ENCODE results near the gene NEDD9.

The NEDD9 gene

DNA sequence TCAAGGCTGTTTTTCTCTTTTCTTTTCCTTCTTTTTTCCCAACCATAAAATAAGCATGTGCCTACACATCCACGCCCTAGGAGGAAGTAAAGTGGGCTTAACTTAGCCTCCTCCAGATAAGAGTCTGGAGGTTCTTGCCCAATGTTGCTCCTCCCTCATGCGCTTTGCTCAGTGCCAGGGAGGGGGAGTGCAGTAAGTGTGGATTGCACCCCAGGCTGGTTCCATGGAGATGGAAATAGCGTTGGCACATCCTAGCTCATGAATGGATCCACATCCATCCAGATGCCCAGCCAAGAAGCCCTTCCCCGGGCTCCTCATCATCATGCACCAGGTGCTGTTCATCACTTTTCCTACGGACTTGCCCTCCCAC is 58.2 kb downstream of the NEDD9 start:
- TF ChIP-seq CREB1 (IDR thresholded peaks at IDR 0.05; ENCODE audit: low read depth) (no peak), TCF12 (IDR thresholded peaks at IDR 0.05; ENCODE audit: low read depth) (no peak), TEAD4 (IDR thresholded peaks at IDR 0.05) (no peak)

DNA sequence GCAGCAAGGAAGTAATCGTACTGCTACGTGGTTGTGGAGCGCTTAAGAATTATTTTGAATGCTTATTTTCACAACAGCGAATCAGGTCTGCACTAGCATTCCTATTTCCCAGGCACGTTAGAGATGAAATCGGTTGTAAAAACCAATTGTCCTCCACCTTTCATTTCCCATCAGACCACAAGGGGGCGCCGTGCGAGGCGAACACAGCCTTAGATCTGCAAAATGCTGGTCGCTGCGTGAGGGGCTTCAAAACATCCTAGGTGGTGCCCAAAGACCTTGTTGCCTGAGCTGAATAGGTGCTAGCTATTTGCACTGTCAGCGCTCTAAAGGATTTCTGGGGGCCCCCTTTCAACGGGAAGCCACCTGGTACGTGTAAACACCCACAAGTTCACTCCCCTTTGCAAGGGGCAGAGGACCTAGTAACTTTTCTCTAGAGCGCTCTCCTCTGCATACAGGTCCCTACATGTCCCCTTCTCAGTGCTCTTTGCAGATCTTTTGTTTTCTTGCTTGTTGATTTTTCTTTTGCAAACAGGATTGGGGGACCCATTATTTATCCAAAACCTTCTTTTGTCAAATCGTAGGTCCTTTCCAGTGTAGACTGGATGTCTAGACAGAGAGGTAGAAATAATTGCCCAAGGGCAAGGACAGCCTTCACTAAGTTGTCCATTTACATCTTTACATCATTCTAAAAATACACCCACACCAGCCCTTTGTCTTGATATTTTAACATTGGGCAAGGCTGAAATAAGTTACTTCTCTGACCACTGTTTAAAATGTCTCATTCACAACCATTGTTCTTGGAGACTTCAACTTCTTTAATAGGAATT is 59.8 kb downstream of the NEDD9 start:
- peak; percentile 77 for TF ChIP-seq RAD21 (IDR thresholded peaks at IDR 0.05; ENCODE audit: low read depth)
- no peak for TF ChIP-seq TEAD4 (IDR thresholded peaks at IDR 0.05)
- TF ChIP-seq, protein P1, sequence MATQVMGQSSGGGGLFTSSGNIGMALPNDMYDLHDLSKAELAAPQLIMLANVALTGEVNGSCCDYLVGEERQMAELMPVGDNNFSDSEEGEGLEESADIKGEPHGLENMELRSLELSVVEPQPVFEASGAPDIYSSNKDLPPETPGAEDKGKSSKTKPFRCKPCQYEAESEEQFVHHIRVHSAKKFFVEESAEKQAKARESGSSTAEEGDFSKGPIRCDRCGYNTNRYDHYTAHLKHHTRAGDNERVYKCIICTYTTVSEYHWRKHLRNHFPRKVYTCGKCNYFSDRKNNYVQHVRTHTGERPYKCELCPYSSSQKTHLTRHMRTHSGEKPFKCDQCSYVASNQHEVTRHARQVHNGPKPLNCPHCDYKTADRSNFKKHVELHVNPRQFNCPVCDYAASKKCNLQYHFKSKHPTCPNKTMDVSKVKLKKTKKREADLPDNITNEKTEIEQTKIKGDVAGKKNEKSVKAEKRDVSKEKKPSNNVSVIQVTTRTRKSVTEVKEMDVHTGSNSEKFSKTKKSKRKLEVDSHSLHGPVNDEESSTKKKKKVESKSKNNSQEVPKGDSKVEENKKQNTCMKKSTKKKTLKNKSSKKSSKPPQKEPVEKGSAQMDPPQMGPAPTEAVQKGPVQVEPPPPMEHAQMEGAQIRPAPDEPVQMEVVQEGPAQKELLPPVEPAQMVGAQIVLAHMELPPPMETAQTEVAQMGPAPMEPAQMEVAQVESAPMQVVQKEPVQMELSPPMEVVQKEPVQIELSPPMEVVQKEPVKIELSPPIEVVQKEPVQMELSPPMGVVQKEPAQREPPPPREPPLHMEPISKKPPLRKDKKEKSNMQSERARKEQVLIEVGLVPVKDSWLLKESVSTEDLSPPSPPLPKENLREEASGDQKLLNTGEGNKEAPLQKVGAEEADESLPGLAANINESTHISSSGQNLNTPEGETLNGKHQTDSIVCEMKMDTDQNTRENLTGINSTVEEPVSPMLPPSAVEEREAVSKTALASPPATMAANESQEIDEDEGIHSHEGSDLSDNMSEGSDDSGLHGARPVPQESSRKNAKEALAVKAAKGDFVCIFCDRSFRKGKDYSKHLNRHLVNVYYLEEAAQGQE (IDR thresholded peaks at IDR 0.05; ENCODE audit: low read depth): no peak

DNA sequence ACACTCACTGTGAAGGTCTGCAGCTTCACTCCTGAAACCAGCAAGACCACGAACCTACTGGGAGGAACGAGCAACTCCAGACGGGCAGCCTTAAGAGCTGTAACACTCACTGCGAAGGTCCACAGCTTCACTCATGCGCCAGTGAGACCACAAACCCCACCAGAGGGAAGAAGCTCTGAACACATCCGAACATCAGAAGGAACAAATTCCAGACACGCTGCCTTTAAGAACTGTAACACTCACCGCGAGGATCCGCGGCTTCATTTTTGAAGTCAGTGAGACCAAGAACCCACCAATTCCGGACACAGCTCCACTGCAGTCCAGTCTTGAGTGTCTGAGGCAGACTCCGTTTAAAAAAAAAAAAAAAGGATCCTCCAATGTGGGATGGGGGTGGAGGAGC is 60.5 kb downstream of the NEDD9 start:
- TF ChIP-seq CEBPB (IDR thresholded peaks at IDR 0.05) (no peak), CREB1 (IDR thresholded peaks at IDR 0.05; ENCODE audit: low read depth) (no peak)

DNA sequence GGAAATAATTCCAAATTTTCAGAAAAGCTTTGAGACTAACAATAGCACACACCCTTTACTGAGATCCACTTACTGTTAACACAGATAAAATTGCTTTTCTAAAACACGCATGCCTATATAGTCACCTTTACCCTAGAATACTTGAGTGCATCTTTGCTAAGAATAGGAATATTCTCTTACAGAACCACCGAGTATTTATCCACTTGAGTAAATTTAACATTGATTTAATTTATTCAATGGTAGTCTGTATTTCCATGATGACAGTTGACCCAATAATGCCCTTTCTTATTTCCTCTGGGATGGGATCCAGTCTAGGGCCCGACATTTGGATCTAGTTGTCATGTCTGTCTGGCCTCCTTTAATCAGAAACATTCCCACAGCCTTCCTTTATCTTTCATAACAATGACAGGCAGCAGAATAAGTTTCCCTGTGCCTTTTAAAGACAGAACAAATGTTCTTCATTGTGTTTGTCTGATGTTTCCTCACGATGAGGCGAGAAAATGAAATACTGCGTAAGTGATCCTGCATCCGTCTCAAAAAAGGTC is 64.3 kb downstream of the NEDD9 start:
- TF ChIP-seq TAF1 (IDR thresholded peaks at IDR 0.05; ENCODE audit: low read depth) (no peak), TCF12 (IDR thresholded peaks at IDR 0.05; ENCODE audit: low read depth) (no peak), FOXM1 (IDR thresholded peaks at IDR 0.05; ENCODE audit: borderline replicate concordance, low read depth) (no peak), EP300 (IDR thresholded peaks at IDR 0.05; ENCODE audit: borderline replicate concordance) (no peak), YY1 (IDR thresholded peaks at IDR 0.05; ENCODE audit: low read depth) (no peak), EGR1 (IDR thresholded peaks at IDR 0.05) (no peak), ZBTB7A (IDR thresholded peaks at IDR 0.05; ENCODE audit: low read depth) (no peak), CEBPB (IDR thresholded peaks at IDR 0.05) (no peak), RAD21 (IDR thresholded peaks at IDR 0.05; ENCODE audit: low read depth) (no peak), CREB1 (IDR thresholded peaks at IDR 0.05; ENCODE audit: low read depth) (no peak), TEAD4 (IDR thresholded peaks at IDR 0.05) (no peak), NFIC (IDR thresholded peaks at IDR 0.05) (no peak)
- TF ChIP-seq, protein P2, sequence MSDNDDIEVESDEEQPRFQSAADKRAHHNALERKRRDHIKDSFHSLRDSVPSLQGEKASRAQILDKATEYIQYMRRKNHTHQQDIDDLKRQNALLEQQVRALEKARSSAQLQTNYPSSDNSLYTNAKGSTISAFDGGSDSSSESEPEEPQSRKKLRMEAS (IDR thresholded peaks at IDR 0.05): no peak
- TF ChIP-seq, protein P3, sequence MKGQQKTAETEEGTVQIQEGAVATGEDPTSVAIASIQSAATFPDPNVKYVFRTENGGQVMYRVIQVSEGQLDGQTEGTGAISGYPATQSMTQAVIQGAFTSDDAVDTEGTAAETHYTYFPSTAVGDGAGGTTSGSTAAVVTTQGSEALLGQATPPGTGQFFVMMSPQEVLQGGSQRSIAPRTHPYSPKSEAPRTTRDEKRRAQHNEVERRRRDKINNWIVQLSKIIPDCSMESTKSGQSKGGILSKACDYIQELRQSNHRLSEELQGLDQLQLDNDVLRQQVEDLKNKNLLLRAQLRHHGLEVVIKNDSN (IDR thresholded peaks at IDR 0.05): no peak
- TF ChIP-seq, protein P1 (IDR thresholded peaks at IDR 0.05; ENCODE audit: low read depth): no peak

DNA sequence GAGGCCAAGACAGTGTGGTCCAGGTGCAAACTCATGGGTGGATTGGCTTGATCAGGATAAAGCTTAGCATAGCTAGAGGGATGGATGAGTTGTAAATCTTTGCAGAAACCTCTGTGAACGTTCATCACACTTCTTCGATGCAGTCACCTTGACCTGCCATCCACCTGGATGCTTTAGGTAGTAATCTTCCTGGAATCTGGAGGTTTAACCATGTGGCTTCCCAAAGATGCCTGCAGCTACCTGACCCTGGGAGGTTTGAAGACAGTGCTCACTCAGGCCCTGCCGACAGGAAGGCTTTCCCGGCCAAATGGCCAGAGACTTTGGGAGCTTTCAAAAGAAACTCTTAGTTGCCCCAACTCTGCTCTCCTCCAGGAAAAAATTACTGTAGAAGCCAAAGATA is 65.5 kb downstream of the NEDD9 start:
- TF ChIP-seq YY1 (IDR thresholded peaks at IDR 0.05; ENCODE audit: low read depth) (no peak), ZBTB7A (IDR thresholded peaks at IDR 0.05; ENCODE audit: low read depth) (no peak), NFIC (IDR thresholded peaks at IDR 0.05) (no peak), FOXM1 (IDR thresholded peaks at IDR 0.05; ENCODE audit: borderline replicate concordance, low read depth) (no peak), RAD21 (IDR thresholded peaks at IDR 0.05; ENCODE audit: low read depth) (no peak), TAF1 (IDR thresholded peaks at IDR 0.05; ENCODE audit: low read depth) (no peak), EP300 (IDR thresholded peaks at IDR 0.05; ENCODE audit: borderline replicate concordance) (no peak), CREB1 (IDR thresholded peaks at IDR 0.05; ENCODE audit: low read depth) (no peak), EGR1 (IDR thresholded peaks at IDR 0.05) (no peak), TCF12 (IDR thresholded peaks at IDR 0.05; ENCODE audit: low read depth) (no peak), CEBPB (IDR thresholded peaks at IDR 0.05) (no peak), TEAD4 (IDR thresholded peaks at IDR 0.05) (no peak)
- TF ChIP-seq, protein P2 (IDR thresholded peaks at IDR 0.05): no peak
- TF ChIP-seq, protein P3 (IDR thresholded peaks at IDR 0.05): no peak
- TF ChIP-seq, protein P1 (IDR thresholded peaks at IDR 0.05; ENCODE audit: low read depth): no peak

All from Ishikawa (cell line).